Kidney glomerular epithelial cell (primary cell): ENCODE data around the gene ACACB.
A peak's percentile ranks its signal among the peaks of the same experiment; 100 is the strongest.

ENCODE experiments used
- DNase-seq: peaks from one replicate; lab custom pipeline; 2025; lab: John Stamatoyannopoulos, UW

The ACACB gene

GRCh38 chr12:109277899-109278762 lies 161.7 kb downstream of the ACACB start:
- peak; percentile 18 for DNase-seq

GRCh38 chr12:109278912-109279311 lies 162.5 kb downstream of the ACACB start:
- no peak for DNase-seq

DNA sequence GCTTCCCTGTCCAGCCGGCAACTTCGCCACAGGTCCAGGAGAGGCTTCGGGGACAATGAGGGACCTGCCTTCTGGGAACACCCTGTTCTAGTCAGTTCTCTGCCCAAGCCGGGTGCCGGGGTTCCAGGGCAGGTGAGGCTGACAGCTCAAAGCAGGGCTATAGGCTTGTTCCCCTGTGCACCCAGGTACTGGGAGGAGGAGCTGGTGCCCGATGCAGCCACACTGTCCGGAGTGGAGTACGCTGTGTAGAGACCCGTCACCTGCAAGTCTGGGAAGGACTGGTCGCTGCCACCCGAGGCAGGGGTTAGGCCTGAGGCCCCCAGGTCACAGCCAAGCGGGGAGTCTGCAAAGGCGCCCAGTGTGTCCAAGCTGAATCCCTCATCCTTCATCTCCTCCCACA lies 163.1 kb downstream of the ACACB start:
- DNase-seq: no peak

GRCh38 chr12:109281452-109281851 lies 165.1 kb downstream of the ACACB start:
- DNase-seq: no peak

- DNase-seq: no peak
Measured at GRCh38 chr12:109284392-109284791, 168.0 kb downstream of the ACACB start.

DNA sequence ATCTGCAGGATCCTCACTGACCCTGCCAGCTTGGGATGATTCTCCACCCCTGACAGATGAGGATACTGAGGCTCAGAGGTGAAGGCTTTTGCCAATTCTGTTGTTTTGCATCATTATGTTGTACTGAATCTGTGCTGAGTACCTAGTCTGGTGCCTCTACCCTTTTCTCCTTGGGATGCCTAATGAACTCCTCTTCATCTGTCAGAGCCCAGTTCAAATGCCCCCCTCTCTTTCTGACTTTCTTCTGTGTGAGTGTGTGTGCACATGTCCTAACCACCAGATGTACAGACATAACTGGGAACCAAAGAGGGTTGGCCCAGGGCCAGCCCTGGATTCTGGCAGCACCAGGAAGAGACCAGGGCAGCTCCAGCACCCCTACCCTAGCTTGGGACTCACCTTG lies 169.9 kb downstream of the ACACB start:
- DNase-seq: no peak

DNA sequence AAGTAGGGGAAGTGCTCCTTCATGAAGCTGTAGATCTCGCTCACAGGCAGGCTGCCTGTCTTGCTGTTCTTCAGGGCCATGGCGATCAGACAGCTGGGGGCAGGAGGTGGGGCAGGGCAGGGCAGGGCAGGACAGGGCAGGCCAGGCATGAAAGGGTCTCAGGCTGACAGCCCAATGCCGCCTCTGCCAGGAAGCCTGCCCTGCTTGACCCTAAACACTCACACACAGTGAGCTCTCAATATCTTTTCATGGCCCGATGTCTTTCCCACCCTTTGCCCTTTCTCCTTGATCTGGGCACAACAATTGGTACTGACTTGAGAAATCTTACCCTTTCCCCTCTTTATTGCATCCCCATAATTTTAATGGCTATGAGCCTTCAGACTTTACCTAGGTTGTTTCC lies 170.3 kb downstream of the ACACB start:
- no peak for DNase-seq

DNA sequence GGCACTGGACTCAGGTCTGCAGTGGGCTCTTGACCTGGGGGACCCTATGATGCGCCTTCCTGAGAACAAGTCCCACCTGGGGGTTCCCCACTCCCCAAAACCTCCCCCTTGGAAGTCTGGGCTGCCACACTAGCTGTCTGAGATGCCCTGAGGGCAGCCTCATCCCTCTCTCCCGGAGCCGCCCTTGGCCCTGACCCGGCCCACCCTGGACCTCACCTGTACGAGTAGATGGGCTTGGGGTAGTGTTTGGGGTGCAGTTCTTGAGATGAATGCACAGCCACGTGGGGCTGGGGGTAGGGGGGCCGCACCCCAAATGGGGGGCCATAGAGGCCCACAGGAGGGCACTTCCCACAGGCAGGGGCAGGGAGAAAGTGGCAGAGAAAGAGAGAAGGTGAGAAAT lies 170.8 kb downstream of the ACACB start:
- no peak for DNase-seq

GRCh38 chr12:109287811-109288469 lies 171.6 kb downstream of the ACACB start:
- no peak for DNase-seq

DNA sequence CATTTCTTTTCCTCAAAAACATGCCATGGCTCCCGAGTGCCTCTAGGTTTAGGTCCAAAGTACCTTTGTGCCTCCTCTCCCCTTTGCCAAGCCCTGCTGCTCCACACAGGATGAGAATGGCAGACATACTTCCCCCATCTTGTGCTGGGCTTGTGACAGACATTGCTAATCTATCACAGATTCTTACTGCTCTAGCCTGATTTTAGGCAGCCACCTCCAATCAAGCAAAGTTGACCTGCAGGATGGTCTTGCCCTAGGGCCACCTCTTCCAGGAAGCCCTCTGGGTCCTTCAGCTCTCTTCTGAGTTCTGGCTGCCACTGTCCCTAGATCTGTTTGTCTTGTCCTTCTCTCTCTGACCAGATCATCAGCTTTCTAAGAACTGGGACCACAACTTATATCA lies 172.2 kb downstream of the ACACB start:
- no peak for DNase-seq

DNA sequence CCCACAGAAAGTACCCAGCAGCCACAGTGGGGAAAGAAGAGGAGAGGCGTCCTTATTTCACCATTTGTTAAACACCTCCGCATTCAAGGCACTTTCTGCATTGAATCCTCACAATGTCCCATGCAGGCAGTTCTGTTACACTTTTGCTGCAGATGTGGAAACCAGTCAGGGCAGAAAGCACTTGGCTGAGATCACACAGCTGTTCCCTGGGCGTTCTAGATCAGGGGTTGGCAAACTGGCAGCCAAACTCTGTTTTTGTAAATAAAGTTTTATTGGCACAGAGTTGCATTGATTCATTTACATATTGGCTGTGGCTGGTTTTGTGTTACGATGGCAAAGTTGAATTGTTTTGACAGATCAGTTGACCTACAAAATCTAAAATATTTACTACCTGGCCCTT lies 172.6 kb downstream of the ACACB start:
- DNase-seq: no peak

- DNase-seq: no peak
Measured at GRCh38 chr12:109289551-109289950, 173.2 kb downstream of the ACACB start.

- no peak for DNase-seq
Measured at GRCh38 chr12:109290061-109290460, 173.7 kb downstream of the ACACB start.

DNA sequence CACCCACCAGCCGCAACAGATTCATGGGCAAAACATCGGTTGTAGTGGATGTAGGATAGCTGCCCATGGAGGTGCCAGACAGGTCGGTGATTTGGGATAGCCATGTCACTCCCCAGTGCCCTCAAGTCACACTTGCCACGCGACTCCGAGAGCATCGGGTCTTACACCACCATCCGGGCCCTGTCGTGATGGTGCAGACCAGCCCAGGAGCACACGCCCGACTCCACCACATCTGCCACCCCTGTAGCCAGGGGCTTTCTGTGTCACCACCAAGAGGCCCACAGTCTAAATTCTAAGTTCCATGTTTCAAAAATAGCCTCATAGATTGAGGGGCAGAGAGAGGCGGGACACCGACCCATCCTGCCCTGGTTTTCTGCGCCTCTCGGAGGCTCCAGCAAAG lies 174.7 kb downstream of the ACACB start:
- no peak for DNase-seq

GRCh38 chr12:109291521-109292341 lies 175.3 kb downstream of the ACACB start:
- DNase-seq: no peak

DNA sequence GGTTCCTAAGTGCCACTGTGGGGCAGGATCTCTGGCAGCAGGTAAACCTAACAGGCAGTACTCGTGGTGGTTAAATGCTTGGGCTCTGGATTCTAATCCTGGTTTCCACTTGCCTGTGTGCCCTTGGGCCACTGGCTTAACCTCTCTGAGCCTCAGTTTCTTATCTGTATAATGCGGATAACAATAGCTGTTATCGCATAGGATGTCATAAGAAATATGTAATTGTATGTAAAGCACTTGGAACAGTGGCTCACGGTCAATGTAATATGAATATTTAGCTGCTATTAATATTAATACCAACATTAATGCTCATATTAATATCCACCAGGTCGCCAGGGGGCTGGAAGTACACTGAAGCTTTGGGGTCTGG lies 175.9 kb downstream of the ACACB start:
- DNase-seq: no peak

DNA sequence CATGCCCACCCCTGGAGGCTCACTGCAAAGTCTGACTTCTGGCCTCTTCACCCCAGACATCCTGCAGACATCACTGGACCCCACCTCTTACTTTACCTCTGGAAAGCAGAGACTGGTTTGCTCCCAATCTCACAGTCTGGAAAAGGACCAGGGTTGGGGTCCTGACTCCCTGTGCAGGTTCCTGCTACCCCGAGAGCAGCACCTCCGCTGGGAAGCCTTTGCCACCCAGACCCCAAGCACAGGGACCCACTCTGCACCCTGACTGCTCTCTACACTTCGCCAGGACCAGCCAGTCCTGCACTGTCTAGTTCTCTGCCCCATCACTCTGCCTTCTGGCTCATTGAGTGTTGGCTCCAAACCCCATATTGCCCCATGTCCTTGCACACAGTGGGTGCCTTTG lies 176.7 kb downstream of the ACACB start:
- no peak for DNase-seq

DNA sequence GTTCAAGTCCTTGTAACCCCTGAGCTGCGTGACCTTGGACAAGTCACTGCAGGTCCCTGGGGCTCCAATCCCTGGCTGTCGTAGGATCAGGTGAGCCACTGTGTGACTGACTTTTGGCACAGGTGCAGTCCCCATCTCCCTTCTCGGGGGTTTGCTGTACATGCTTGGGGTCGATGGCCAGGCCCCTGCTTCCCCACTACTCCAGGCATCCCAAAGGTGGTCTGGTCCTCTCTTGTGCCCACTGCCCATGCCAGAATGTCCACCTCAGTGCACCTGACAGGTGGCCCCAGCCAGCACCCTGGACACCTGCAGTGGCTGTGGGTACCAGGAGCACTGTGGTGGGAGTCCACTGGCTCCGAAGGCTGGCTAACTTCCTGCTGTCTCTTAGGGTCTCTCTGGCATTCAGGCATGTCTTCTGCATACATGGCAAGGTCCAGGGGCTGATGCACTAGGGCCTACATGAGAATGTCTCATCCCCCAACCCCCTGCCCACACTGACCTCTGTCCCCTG lies 178.0 kb downstream of the ACACB start:
- no peak for DNase-seq

GRCh38 chr12:109295764-109296425 lies 179.5 kb downstream of the ACACB start:
- no peak for DNase-seq

- DNase-seq: no peak
Measured at GRCh38 chr12:109296431-109296830, 180.0 kb downstream of the ACACB start.

- DNase-seq: no peak
Measured at GRCh38 chr12:109299849-109300248, 183.5 kb downstream of the ACACB start.

GRCh38 chr12:109301643-109302168 lies 185.3 kb downstream of the ACACB start:
- DNase-seq: no peak
